OCI-LY7 (cell line): ENCODE data around the gene RAD51B.

Source experiments
- CTCF ChIP-seq: fragments of 200-600 bp; sonication (generic); conservative IDR thresholded peaks from 2 replicates; pipeline ENCODE4 v1.5.1; 2014; ENCODE audit warnings: mild to moderate bottlenecking, antibody characterized with exemption, low read length, moderate library complexity, mixed read lengths
- EZH2phosphoT487 ChIP-seq: fragments of 200-600 bp; sonication (generic); IDR thresholded peaks from 2 replicates; pipeline ENCODE4 v1.6.1; 2018; ENCODE audit warnings: low read depth, borderline replicate concordance, mild to moderate bottlenecking, mixed run types, antibody characterized with exemption, low read length, moderate library complexity, mixed read lengths

- peak; percentile 76 for TF ChIP-seq CTCF
- TF ChIP-seq EZH2phosphoT487, result no peak
Measured at GRCh38 chr14:68408680-68409079, 589.1 kb downstream of the RAD51B start.
